Measurements from ENCODE around the gene LSM4. TPM values are rescaled to one million over a fixed set of nuclear protein-coding genes. Genes with fewer than 3 reads are reported as not detected.
A peak's percentile ranks its signal among the peaks of the same experiment; 100 is the strongest.

LSM4 gene
- total and polyA plus RNA-seq, 10 donors, result 55.8 to 192 (median 80.2) TPM

DNA sequence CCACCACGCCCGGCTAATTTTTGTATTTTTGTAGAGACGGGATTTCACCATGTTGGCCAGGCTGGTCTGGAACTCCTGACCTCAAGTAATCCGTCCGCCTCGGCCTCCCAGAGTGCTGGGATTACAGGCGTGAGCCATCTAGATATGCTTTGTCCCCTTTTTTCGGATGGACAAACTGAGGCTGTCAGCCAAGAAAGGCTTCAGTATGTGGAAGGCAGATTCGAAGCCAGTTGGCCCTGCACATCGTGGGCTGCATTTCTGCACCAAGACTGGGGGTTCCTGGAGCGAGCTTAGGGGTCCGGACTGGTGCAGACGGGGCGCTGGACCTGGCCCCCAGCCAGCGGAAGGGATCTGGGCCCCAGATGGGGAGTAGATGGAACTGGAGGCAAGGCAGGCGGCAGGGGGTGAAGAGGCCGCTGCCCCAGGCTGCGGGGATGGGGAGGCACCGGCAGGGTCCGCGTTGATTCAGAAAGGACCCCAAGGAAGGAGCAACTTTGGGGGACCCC is 31.8 kb downstream of the LSM4 start:
- TF ChIP-seq, protein P1, sequence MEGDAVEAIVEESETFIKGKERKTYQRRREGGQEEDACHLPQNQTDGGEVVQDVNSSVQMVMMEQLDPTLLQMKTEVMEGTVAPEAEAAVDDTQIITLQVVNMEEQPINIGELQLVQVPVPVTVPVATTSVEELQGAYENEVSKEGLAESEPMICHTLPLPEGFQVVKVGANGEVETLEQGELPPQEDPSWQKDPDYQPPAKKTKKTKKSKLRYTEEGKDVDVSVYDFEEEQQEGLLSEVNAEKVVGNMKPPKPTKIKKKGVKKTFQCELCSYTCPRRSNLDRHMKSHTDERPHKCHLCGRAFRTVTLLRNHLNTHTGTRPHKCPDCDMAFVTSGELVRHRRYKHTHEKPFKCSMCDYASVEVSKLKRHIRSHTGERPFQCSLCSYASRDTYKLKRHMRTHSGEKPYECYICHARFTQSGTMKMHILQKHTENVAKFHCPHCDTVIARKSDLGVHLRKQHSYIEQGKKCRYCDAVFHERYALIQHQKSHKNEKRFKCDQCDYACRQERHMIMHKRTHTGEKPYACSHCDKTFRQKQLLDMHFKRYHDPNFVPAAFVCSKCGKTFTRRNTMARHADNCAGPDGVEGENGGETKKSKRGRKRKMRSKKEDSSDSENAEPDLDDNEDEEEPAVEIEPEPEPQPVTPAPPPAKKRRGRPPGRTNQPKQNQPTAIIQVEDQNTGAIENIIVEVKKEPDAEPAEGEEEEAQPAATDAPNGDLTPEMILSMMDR (IDR thresholded peaks at IDR 0.05 in 8 of 11, conservative IDR thresholded peaks at IDR 0.05 in 3 of 11), result no peak
- TF ChIP-seq POLR2A (IDR thresholded peaks at IDR 0.05) (no peak), POLR2AphosphoS5 (IDR thresholded peaks at IDR 0.05) (no peak)
- WGBS, 5 donors, result 21 to 42% (median 34%) methylated on average over 19 to 21 of the region's 21 CpGs
- Histone ChIP-seq H3K36me3 (no peaks in the 10 kb centered on the region), H3K4me3 (peak overlapping the region in 7 of 8 donors; percentile 45 to 78 (median 57)), H3K9me3 (no peaks in the 10 kb centered on the region), H3K27me3 (replicated peaks in 1 of 7) (no peaks in the 10 kb centered on the region), H3K4me1 (peaks cover 31 to 74% (median 51%) of the 10 kb centered on the region in 6 donors), H3K27ac (peak overlapping the region; percentile 95 to 100 (median 98))
- DNase-seq, result no peak
- intact Hi-C loops (cut with DNase I; ENCODE audit: low total_unique reads), result no loop called here

DNA sequence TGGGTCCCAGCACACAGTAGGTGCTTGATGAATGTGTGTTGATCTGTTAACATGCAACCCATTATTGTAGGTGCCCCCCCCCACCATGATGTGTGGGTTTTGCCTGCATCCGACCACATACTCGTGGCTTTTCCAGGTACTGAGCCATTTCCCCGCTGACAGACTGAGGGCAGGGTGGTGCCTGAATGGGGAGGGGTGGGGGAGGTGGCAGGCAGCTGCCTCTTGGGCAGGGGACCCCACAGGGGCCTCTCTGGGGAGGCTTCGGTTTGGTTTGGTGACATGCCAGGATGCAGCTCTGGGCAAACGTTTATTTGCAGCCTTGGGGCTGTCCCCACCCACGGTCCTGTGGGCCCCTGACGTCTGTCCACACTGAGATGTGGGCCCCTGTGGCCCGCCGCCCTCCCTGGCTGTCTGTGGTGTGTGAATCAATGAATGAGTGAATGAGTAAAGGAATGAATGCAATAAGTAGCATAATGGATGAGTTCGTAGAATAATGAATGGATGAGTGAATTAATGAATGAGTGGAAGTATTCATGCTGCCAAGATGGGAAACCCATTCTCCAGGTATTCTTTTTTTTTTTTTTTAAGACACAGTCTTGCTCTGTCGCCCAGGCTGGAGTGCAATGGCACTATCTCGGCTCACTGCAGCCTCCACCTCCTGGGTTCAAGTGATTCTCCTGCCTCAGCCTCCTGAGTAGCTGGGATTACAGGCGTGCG is 32.4 kb downstream of the LSM4 start:
- intact Hi-C loops (cut with DNase I; ENCODE audit: low total_unique reads), result no loop called here
- H3K4me1 ChIP-seq, result peaks cover 31 to 78% (median 52%) of the 10 kb centered on the region in 6 donors
- 23 to 31% (median 24%) methylated on average over 12 to 14 of the region's 14 CpGs for WGBS, 5 donors
- H3K9me3 ChIP-seq, result no peaks in the 10 kb centered on the region
- H3K36me3 ChIP-seq, result no peaks in the 10 kb centered on the region
- TF ChIP-seq, protein P1 (IDR thresholded peaks at IDR 0.05 in 8 of 11, conservative IDR thresholded peaks at IDR 0.05 in 3 of 11), result no peak
- peak; percentile 58 to 63 (median 59) for TF ChIP-seq POLR2AphosphoS5 (IDR thresholded peaks at IDR 0.05)
- no peak for TF ChIP-seq POLR2A (IDR thresholded peaks at IDR 0.05)
- no peaks in the 10 kb centered on the region for H3K27me3 ChIP-seq (replicated peaks in 1 of 7)
- H3K27ac ChIP-seq, result peak overlapping the region; percentile 95 to 100 (median 98)
- H3K4me3 ChIP-seq, result peak overlapping the region in 3 of 8 donors; percentile 57 to 78 (median 65)
- peak; percentile 90 for DNase-seq

DNA sequence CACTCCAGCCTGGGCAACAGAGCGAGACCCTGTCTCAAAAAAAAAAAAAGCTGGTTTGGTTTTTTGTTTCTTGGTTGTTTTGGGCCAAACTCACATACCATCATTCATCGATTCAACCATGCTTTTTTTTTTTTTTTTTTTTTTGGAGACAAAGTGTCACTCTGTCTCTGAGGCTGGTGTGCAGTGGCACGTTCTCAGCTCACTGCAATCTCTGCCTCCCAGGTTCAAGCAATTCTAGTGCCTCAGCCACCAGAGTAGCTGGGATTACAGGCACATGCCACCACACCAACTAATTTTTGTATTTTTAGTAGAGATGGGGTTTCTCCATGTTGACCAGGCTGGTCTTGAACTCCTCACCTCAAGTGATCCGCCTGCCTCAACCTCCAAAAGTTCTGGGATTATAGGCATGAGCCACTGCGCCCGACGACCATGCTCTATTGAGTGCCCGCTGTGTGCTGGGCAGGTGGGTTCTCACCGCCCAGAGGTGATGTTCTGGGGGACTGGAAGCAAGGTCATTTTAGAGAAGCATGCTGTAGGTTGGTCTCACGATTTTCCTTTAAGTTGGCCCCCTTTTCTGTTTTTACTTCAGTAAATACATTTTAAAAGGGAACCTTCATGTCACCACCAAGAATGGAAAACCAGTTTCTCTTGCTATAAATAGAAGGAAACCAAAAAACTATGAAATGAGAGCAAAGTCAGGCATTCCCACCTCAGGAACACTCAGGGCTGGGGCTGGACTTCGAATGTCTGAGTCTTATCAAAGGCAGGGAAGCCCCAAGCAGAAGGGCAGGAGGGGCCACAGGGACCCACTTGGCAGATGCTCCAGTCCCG is 33.2 kb downstream of the LSM4 start:
- no peaks in the 10 kb centered on the region for H3K27me3 ChIP-seq (replicated peaks in 1 of 7)
- H3K36me3 ChIP-seq, result no peaks in the 10 kb centered on the region
- peak overlapping the region; percentile 95 to 100 (median 98) for H3K27ac ChIP-seq
- H3K4me1 ChIP-seq, result peaks cover 31 to 85% (median 58%) of the 10 kb centered on the region in 6 donors
- intact Hi-C loops (cut with DNase I; ENCODE audit: low total_unique reads), result no loop called here
- H3K4me3 ChIP-seq, result peak overlapping the region in 1 of 8 donors; percentile 78
- H3K9me3 ChIP-seq, result no peaks in the 10 kb centered on the region
- TF ChIP-seq POLR2A (IDR thresholded peaks at IDR 0.05) (no peak), POLR2AphosphoS5 (IDR thresholded peaks at IDR 0.05) (no peak)
- TF ChIP-seq, protein P1 (IDR thresholded peaks at IDR 0.05 in 8 of 11, conservative IDR thresholded peaks at IDR 0.05 in 3 of 11), result no peak
- DNase-seq, result no peak
- WGBS, 5 donors, result 52 to 58% (median 54%) methylated on average over 12 of the region's 12 CpGs
